Heart right ventricle (tissue), 16 donors: ENCODE measurements around the gene MED22. TPM values are rescaled to one million over a fixed set of nuclear protein-coding genes. Genes with fewer than 3 reads are reported as not detected.
"Not testable (repeated sequence)": the region's sequence is repeated elsewhere in the genome, so short reads cannot be mapped to it uniquely, and the experiment has no call there.

Source experiments
- ATAC-seq, 8 donors: fragments of 200-7000 bp; cut with Tn5 transposase; one replicate each; pipeline ENCODE4 v1.9.1; 2020; ENCODE audit warnings: mild to moderate bottlenecking in 8 of 8, moderate library complexity in 8 of 8, moderate number of reproducible peaks in 1 of 8
- DNase-seq, 2 donors: peaks; one replicate each; pipeline ENCODE4 v3.0.0-alpha.2; 2020
- H3K27ac ChIP-seq, 10 donors: fragments of 200-600 bp; sonication (generic) in 2 of 10; one replicate each; pipeline versions ENCODE4 v1.5.0 to v1.8.0; 2020 to 2022; ENCODE audit warnings: mild to moderate bottlenecking in 3 of 10
- H3K27me3 ChIP-seq, 7 donors: fragments of 200-600 bp; one replicate each; pipeline ENCODE4 v1.8.0; 2021 to 2022; ENCODE audit warnings: mild to moderate bottlenecking in 2 of 7
- H3K36me3 ChIP-seq, 9 donors: fragments of 200-600 bp; sonication (generic) in 1 of 9; one replicate each; pipeline versions ENCODE4 v1.5.0 to v1.8.0; 2020 to 2022; ENCODE audit warnings: mild to moderate bottlenecking in 2 of 9
- H3K4me1 ChIP-seq, 9 donors: fragments of 200-600 bp; sonication (generic) in 1 of 9; one replicate each; pipeline versions ENCODE4 v1.5.0 to v1.8.0; 2020 to 2022; ENCODE audit warnings: mild to moderate bottlenecking in 4 of 9
- H3K4me3 ChIP-seq, 10 donors: fragments of 200-600 bp; sonication (generic) in 2 of 10; one replicate each; pipeline versions ENCODE4 v1.5.0 to v1.8.0; 2020 to 2022; ENCODE audit warnings: mild to moderate bottlenecking in 7 of 10, moderate library complexity in 2 of 10
- H3K9me3 ChIP-seq, 11 donors: fragments of 200-600 bp in 10 of 11; sonication (generic) in 2 of 11; one replicate each; pipeline versions ENCODE4 v1.5.0 to v1.8.0; 2013 to 2022; ENCODE audit warnings: mild to moderate bottlenecking in 2 of 11, control low read depth in 1 of 11, moderate library complexity in 1 of 11
- WGBS, 2 donors: extraction: QIAGEN DNeasy Blood & Tissue Kit; methylation state at CpG; one replicate each; pipeline ENCODE4 v1.1.7; 2013; ENCODE audit warnings: inconsistent platforms in 1 of 2; 5-methylcytosine and 5-hydroxymethylcytosine counted together
- intact Hi-C, 10 donors: fragments of 100-400 bp; cut with DNase I; formaldehyde crosslinking; loops; one replicate each; pipeline versions ENCODE4 v1.11.1 to v1.14.2; 2022
- polyA plus RNA-seq, 2 donors: library from polyadenylated mRNA; stranded (reverse); fragments of 200-250 nt; gene quantifications; one replicate each; pipeline ENCODE4 v1.2.3, GENCODE V29; 2013
- total RNA-seq, 10 donors: library from RNA; stranded (reverse); fragmentation: NEBNext Ultra II Directional in 3 of 10; extraction: Animal tissue kit (Norgen Biotek cat#: 25700) in 3 of 10; gene quantifications; one replicate each; pipeline versions ENCODE4 v1.2.1 to v1.2.4, GENCODE V29; 2021 to 2023
- TF ChIP-seq, protein P1 (sequence below), 9 donors: fragments of 200-600 bp; sonication (generic) in 2 of 9; IDR thresholded peaks; one replicate each; pipeline versions ENCODE4 v1.5.0 to v1.8.0; 2021 to 2022; ENCODE audit warnings: antibody characterized with exemption in 9 of 9, mild to moderate bottlenecking in 5 of 9, moderate library complexity in 1 of 9
- donor health status: Arrhythmogenic right ventricular cardiomyopathy.
- donor health status: ischemic (EF 13 %, LVEDD 7.1; RV severe dilation, severe dysfunction).
- donor health status: healthy with polysubstance abuse.
- donor health status: DM: no; HTN: yes; CAD: no.
- donor health status: DM: no; HTN: no; CAD: no.
- donor health status: ischemic (EF 25% LVEDD 6.9; RV normal size, moderate dysfunction).
- donor health status: ischemic (EF 25% LVEDD 5.7; RV mildly dilated, moderate dysfunction).
- donor health status: healthy.
- donor health status: DM: yes; HTN: yes; CAD: no.
- donor health status: Ischemic cardiomyopathy.
- donor health status: ischemic (EF 35%, LVEDD 5.7; RV mildly dilated, moderate dysfunction).
- donor health status: nonischemic (EF 11% LVEDD 7.7; RV severe dilation, severe dysfunction).
- donor health status: DM: yes; HTN: yes; CAD: no.
- donor health status: PGD.
- donor health status: ischemic (EF 29% LVEDD 5.4; RV normal size, mild dysfunction).
- donor health status: nonischemic (EF 23%, LVEDD 6.1; RV moderate dilation, normal function).

Gene MED22
- total and polyA plus RNA-seq, 12 donors, result 10.2 to 23.6 (median 17.4) TPM

DNA sequence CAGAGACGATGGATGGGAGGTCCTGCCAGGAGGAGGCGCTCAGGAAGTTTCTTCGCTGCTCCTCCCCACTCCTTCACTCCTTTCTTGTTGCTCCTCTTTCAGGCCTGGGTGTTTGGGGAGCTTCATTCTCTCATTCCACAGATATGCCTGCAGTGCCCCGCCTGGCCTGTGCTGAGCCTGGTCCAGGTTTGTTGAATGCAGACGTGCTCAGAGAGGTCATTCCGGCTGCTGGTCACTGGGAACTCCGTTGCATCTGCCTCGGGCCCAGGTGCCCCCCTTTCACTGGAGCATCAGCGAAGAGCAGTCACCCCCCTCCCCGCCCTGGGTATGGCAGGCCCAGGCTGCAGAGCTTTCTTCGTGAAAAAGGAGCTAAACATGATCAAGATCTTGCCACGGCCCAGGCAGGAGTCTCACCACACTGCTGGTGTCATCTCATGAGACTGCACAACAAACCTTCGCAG is 27.5 kb downstream of the MED22 start:
- H3K4me3 ChIP-seq, result no peak overlapping the region
- no peaks in the 10 kb centered on the region for H3K9me3 ChIP-seq
- H3K27ac ChIP-seq, result no peak overlapping the region
- no peaks in the 10 kb centered on the region for H3K36me3 ChIP-seq
- ATAC-seq (no peak), DNase-seq (no peak)
- TF ChIP-seq, protein P1, sequence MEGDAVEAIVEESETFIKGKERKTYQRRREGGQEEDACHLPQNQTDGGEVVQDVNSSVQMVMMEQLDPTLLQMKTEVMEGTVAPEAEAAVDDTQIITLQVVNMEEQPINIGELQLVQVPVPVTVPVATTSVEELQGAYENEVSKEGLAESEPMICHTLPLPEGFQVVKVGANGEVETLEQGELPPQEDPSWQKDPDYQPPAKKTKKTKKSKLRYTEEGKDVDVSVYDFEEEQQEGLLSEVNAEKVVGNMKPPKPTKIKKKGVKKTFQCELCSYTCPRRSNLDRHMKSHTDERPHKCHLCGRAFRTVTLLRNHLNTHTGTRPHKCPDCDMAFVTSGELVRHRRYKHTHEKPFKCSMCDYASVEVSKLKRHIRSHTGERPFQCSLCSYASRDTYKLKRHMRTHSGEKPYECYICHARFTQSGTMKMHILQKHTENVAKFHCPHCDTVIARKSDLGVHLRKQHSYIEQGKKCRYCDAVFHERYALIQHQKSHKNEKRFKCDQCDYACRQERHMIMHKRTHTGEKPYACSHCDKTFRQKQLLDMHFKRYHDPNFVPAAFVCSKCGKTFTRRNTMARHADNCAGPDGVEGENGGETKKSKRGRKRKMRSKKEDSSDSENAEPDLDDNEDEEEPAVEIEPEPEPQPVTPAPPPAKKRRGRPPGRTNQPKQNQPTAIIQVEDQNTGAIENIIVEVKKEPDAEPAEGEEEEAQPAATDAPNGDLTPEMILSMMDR (IDR thresholded peaks at IDR 0.05), result no peak
- intact Hi-C loops, result loop anchor here in 1 of 10 donors (5.0 kb wide), 1 partner anchor 133 kb away; no protein-coding TSS in a partner anchor
- H3K4me1 ChIP-seq, result no peaks in the 10 kb centered on the region
- WGBS, 2 donors, result 77 to 80% methylated on average over 13 of the region's 13 CpGs
- H3K27me3 ChIP-seq, result peaks cover 0 to 10% (median 0%) of the 10 kb centered on the region in 7 donors

DNA sequence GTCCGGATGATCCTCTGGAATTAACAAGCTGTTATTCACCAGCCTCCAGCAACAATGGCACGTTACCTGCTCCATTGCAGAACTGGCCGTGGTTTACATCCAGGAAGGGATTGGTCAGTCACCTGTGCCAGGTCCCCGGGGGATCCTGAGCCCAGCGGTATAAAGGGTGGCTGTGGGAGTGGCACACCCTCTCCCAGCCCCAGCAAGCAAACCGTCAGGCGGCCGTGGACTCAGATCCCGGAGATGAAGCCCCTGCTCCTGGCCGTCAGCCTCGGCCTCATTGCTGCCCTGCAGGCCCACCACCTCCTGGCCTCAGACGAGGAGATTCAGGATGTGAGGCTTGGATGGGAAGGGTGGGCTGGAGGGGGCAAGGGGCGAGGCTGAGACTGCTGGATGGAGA is 30.4 kb downstream of the MED22 start:
- intact Hi-C loops, ATAC-seq, H3K27ac ChIP-seq, H3K4me3 ChIP-seq, DNase-seq, H3K4me1 ChIP-seq, H3K27me3 ChIP-seq, H3K9me3 ChIP-seq, H3K36me3 ChIP-seq: not testable (repeated sequence)
- 78 to 80% methylated on average over 12 to 13 of the region's 13 CpGs for WGBS, 2 donors

GRCh38 chr9:133315997-133316396 is 31.9 kb downstream of the MED22 start:
- peaks cover 0 to 4% (median 0%) of the 10 kb centered on the region in 7 donors for H3K27me3 ChIP-seq
- DNase-seq (no peak), ATAC-seq (no peak)
- intact Hi-C loops, result no loop called here
- no peaks in the 10 kb centered on the region for H3K36me3 ChIP-seq
- H3K4me3 ChIP-seq, result no peak overlapping the region
- TF ChIP-seq, protein P1 (IDR thresholded peaks at IDR 0.05), result no peak
- 69 to 75% methylated on average over 2 of the region's 2 CpGs for WGBS, 2 donors
- H3K27ac ChIP-seq, result no peak overlapping the region
- H3K9me3 ChIP-seq, result no peaks in the 10 kb centered on the region
- H3K4me1 ChIP-seq, result no peaks in the 10 kb centered on the region

- Histone ChIP-seq H3K9me3 (peaks cover 0 to 5% (median 0%) of the 10 kb centered on the region in 11 donors), H3K27ac (no peak overlapping the region), H3K4me3 (no peak overlapping the region), H3K4me1 (no peaks in the 10 kb centered on the region), H3K36me3 (no peaks in the 10 kb centered on the region), H3K27me3 (peaks cover 0 to 21% (median 5%) of the 10 kb centered on the region in 7 donors)
- no peak for DNase-seq
- intact Hi-C loops, result no loop called here
- 83 to 88% methylated on average over 6 of the region's 6 CpGs for WGBS, 2 donors
- TF ChIP-seq, protein P1 (IDR thresholded peaks at IDR 0.05), result no peak
- ATAC-seq, result no peak
Measured at GRCh38 chr9:133309608-133310007, 38.3 kb downstream of the MED22 start.

GRCh38 chr9:133307301-133307700 is 40.6 kb downstream of the MED22 start:
- TF ChIP-seq, protein P1 (IDR thresholded peaks at IDR 0.05), result no peak
- DNase-seq (no peak), ATAC-seq (no peak)
- no peak overlapping the region for H3K27ac ChIP-seq
- no peak overlapping the region for H3K4me3 ChIP-seq
- 72% methylated on average over 16 of the region's 16 CpGs for WGBS, 2 donors
- no peaks in the 10 kb centered on the region for H3K36me3 ChIP-seq
- no peaks in the 10 kb centered on the region for H3K4me1 ChIP-seq
- peaks cover 0 to 37% (median 5%) of the 10 kb centered on the region in 7 donors for H3K27me3 ChIP-seq
- intact Hi-C loops, result no loop called here
- H3K9me3 ChIP-seq, result peaks cover 0 to 5% (median 0%) of the 10 kb centered on the region in 11 donors
